ENCODE data around the gene SF3A1. TPM values are rescaled to one million over a fixed set of nuclear protein-coding genes. Genes with fewer than 3 reads are reported as not detected.

SF3A1 gene
- total and polyA plus RNA-seq, 2 donors (not counting 1 experiment from before 2014, with no cell fraction given): 92.1 to 283 TPM

DNA sequence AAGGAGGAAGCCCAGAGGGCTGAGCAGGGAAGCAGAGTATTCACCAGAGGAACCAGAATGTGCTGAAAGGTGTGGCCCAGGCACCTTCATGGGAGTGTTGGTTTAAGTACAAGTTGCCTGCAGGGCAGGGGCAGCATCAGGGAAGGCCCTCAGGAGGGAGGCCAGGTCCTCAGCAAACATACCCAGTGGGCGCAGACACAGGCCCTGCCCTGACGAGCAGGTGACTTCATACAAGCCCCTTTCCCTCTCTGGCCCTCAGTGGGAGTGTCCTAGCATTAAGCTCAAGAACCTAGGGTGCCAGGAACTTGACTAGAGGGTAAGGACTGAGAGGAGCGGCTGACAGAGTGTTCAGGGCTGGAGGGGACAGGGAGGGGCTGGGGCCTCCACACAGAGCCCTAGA, 59.9 kb downstream of the SF3A1 start:
- Histone ChIP-seq H3K36me3 (replicated peaks in 1 of 2; ENCODE audit: control extremely low read depth in 1 of 2, control insufficient read depth in 1 of 2, extremely low read depth in 1 of 2, insufficient read depth in 2 of 2, low read length in 1 of 2) (peaks cover 4 to 87% of the 10 kb centered on the region in 2 experiments), H4K20me1 (ENCODE audit: control insufficient read depth, insufficient read depth, low read length, poor library complexity, severe bottlenecking) (peaks cover 20% of the 10 kb centered on the region), H3K79me2 (ENCODE audit: control insufficient read depth, insufficient read depth, low read length) (peaks cover 82% of the 10 kb centered on the region), H3K9me3 (ENCODE audit: control extremely low read depth in 1 of 3, control insufficient read depth in 2 of 3, insufficient read depth in 1 of 3, low read length in 2 of 3) (no peaks in the 10 kb centered on the region), H3K4me3 (ENCODE audit: control extremely low read depth in 1 of 5, extremely low read depth in 1 of 5, insufficient read depth in 1 of 5, low read depth in 2 of 5, low read length in 4 of 5) (no peak overlapping the region), H2AFZ (ENCODE audit: insufficient read depth, low read depth, low read length, poor library complexity, severe bottlenecking) (no peak overlapping the region), H3K4me2 (replicated peaks; ENCODE audit: low read depth, low read length, poor library complexity, severe bottlenecking) (no peak overlapping the region), H3K4me1 (ENCODE audit: control insufficient read depth in 2 of 2, insufficient read depth in 2 of 2, low read length in 2 of 2) (peaks cover 17 to 22% of the 10 kb centered on the region in 2 donors), H3K27me3 (replicated peaks in 1 of 4; ENCODE audit: control extremely low read depth in 1 of 4, control insufficient read depth in 3 of 4, insufficient read depth in 4 of 4, low read length in 3 of 4) (no peaks in the 10 kb centered on the region), H3K9ac (ENCODE audit: low read length) (no peak overlapping the region), H3K27ac (ENCODE audit: low read length in 2 of 2) (no peak overlapping the region)
- Mint-ChIP-seq H3K9me3 (ENCODE audit: insufficient read depth) (no peaks in the 10 kb centered on the region), H3K27me3 (no peaks in the 10 kb centered on the region), H3K27ac (no peak overlapping the region), H3K4me3 (no peak overlapping the region), H3K4me1 (peaks cover 29% of the 10 kb centered on the region)
- ChIA-PET POLR2A (no interaction called here), CTCF (interaction anchor here (1.0 to 13.2 kb wide), 3 partner anchors 9 to 33 kb away, joined by 4 to 229 read pairs (median 7); no protein-coding TSS in a partner anchor)
- no peak for ATAC-seq (ENCODE audit: low read depth)
- WGBS (ENCODE audit: insufficient coverage): 86% methylated on average over 1 of the region's 3 CpGs
- DNase-seq: no peak
- intact Hi-C loops (cut with micrococcal nuclease): no loop called here
- TF ChIP-seq, protein P1, sequence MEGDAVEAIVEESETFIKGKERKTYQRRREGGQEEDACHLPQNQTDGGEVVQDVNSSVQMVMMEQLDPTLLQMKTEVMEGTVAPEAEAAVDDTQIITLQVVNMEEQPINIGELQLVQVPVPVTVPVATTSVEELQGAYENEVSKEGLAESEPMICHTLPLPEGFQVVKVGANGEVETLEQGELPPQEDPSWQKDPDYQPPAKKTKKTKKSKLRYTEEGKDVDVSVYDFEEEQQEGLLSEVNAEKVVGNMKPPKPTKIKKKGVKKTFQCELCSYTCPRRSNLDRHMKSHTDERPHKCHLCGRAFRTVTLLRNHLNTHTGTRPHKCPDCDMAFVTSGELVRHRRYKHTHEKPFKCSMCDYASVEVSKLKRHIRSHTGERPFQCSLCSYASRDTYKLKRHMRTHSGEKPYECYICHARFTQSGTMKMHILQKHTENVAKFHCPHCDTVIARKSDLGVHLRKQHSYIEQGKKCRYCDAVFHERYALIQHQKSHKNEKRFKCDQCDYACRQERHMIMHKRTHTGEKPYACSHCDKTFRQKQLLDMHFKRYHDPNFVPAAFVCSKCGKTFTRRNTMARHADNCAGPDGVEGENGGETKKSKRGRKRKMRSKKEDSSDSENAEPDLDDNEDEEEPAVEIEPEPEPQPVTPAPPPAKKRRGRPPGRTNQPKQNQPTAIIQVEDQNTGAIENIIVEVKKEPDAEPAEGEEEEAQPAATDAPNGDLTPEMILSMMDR (IDR thresholded peaks at IDR 0.05): no peak
- TF ChIP-seq EZH2 (IDR thresholded peaks at IDR 0.05; ENCODE audit: borderline replicate concordance, insufficient read depth, low read depth, low read length, poor library complexity, severe bottlenecking): no peak

DNA sequence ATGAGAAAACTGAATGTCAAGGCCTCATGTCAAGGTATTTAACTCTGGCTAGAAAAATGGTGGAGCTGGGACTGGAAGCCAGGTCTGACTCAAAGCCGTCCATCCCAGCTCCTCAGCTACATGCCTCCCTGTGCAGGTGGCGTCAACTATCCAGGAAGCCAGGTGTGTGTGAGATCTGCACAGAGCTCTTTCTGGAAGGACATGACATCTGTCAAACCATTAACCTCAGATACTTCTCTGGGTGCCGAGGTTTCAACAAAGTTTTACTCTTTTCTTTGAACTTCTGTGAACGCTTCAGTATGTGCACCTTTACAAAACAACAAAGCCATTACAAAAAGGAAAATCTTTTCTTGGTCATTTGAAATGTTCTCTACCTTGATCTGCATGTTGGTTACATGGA, 60.4 kb downstream of the SF3A1 start:
- peaks cover 27% of the 10 kb centered on the region for H3K4me1 Mint-ChIP-seq
- POLR2A ChIA-PET: interaction anchor here (0.8 kb wide), 1 partner anchor 9 kb away, joined by 3 read pairs; no protein-coding TSS in a partner anchor

More for the DNA sequence above, 60.4 kb downstream of the SF3A1 start:
- Mint-ChIP-seq H3K27me3 (no peaks in the 10 kb centered on the region), H3K27ac (no peak overlapping the region), H3K4me3 (no peak overlapping the region), H3K9me3 (ENCODE audit: insufficient read depth) (no peaks in the 10 kb centered on the region)
- H2AFZ ChIP-seq (ENCODE audit: insufficient read depth, low read depth, low read length, poor library complexity, severe bottlenecking): no peak overlapping the region
- peaks cover 4 to 90% of the 10 kb centered on the region in 2 experiments for H3K36me3 ChIP-seq (replicated peaks in 1 of 2; ENCODE audit: control extremely low read depth in 1 of 2, control insufficient read depth in 1 of 2, extremely low read depth in 1 of 2, insufficient read depth in 2 of 2, low read length in 1 of 2)
- H3K4me1 ChIP-seq (ENCODE audit: control insufficient read depth in 2 of 2, insufficient read depth in 2 of 2, low read length in 2 of 2): peaks cover 12 to 22% of the 10 kb centered on the region in 2 donors
- no peak for ATAC-seq (ENCODE audit: low read depth)
- H3K4me3 ChIP-seq (ENCODE audit: control extremely low read depth in 1 of 5, extremely low read depth in 1 of 5, insufficient read depth in 1 of 5, low read depth in 2 of 5, low read length in 4 of 5): no peak overlapping the region
- CTCF ChIA-PET: interaction anchor here (0.5 to 13.2 kb wide), 5 partner anchors 8 to 98 kb away, joined by 3 to 229 read pairs (median 5); partner anchors contain the start of genes CCDC157 and SF3A1
- no peak for DNase-seq
- no peaks in the 10 kb centered on the region for H3K9me3 ChIP-seq (ENCODE audit: control extremely low read depth in 1 of 3, control insufficient read depth in 2 of 3, insufficient read depth in 1 of 3, low read length in 2 of 3)
- H3K27me3 ChIP-seq (replicated peaks in 1 of 4; ENCODE audit: control extremely low read depth in 1 of 4, control insufficient read depth in 3 of 4, insufficient read depth in 4 of 4, low read length in 3 of 4): no peaks in the 10 kb centered on the region
- H3K4me2 ChIP-seq (replicated peaks; ENCODE audit: low read depth, low read length, poor library complexity, severe bottlenecking): no peak overlapping the region
- no peak overlapping the region for H3K9ac ChIP-seq (ENCODE audit: low read length)
- peaks cover 20% of the 10 kb centered on the region for H4K20me1 ChIP-seq (ENCODE audit: control insufficient read depth, insufficient read depth, low read length, poor library complexity, severe bottlenecking)
- peaks cover 77% of the 10 kb centered on the region for H3K79me2 ChIP-seq (ENCODE audit: control insufficient read depth, insufficient read depth, low read length)
- WGBS (ENCODE audit: insufficient coverage): 100% methylated on average over 1 of the region's 4 CpGs
- no peak for TF ChIP-seq EZH2 (IDR thresholded peaks at IDR 0.05; ENCODE audit: borderline replicate concordance, insufficient read depth, low read depth, low read length, poor library complexity, severe bottlenecking)
- TF ChIP-seq, protein P1 (IDR thresholded peaks at IDR 0.05): no peak
- no peak overlapping the region for H3K27ac ChIP-seq (ENCODE audit: low read length in 2 of 2)
- intact Hi-C loops (cut with micrococcal nuclease): no loop called here

All from B cell (primary cell).